K562 treated with DMSO at 1 percent for 12 hours (cell line): ENCODE measurements around the gene TMEM161A. TPM values are rescaled to one million over a fixed set of nuclear protein-coding genes. Genes with fewer than 3 reads are reported as not detected.

Experiments
- total RNA-seq: library from RNA; unstranded; fragments of 300-600 nt; gene quantifications from 2 replicates; pipeline ENCODE4 v1.2.3, GENCODE V29; 2022; ENCODE audit not compliant: insufficient read depth

The TMEM161A gene
- 36.8 and 38.4 TPM in 2 replicates for total RNA-seq

GRCh38 chr19:19138109-19138981 lies at the start of gene TMEM161A:
Gene TMEM161A (minus strand): TSS chr19:19138478. CDS start chr19:19138428, 50 bp downstream.

DNA sequence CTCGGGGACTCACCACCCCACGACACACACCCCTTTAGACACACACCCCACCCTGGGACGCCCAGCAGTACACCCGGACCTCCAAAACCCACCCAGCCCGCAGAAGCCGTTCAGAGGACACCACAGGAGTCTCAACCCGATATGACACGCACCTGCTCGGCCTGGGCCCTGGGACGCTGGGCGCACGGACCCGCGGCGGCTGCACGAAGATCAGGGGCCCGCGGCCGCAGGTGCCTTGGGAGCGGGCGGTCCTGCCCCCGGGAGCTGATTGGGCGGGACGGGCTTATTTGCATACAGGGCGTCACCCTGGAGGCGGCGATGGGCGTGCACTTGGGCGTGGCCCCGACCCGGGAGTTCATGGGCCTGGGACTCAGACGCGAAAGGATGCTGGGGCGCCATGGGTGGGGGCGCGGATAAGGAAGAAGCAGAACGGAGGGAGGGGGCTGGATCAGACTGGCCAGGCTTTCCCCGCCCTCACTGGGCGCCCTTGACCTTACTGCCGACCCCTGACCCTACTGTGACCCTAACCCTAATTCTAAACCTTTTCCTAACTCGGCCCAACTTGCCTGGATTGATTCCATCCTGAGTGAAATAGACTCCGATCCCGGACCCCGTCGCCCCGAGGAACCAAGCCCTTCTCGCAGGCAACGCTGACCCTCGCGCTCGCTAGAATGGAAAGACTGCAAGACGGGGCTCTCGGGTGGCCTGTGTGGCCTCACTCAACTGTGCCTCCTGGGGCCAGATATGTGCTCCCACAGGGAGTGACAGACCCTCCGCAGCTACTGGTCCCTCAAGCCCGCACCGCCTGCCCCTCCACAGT lies 32.0 kb upstream of the TMEM161A start, which contains the start of gene MEF2B:
TSS of gene MEF2B (minus strand) at position 211 of the 820 bp plus-strand sequence. CDS start 19,528 bp downstream, outside the sequence.

Other genes with a start within 250 kb of the TMEM161A start
- 0.48 TPM in 2 replicates for gene CERS1, start 242.3 kb downstream of the TMEM161A start, total RNA-seq
- 371 and 510 TPM in 2 replicates for gene COPE, start 219.1 kb downstream of the TMEM161A start, total RNA-seq
- 66.8 and 82.9 TPM in 2 replicates for gene DDX49, start 218.8 kb downstream of the TMEM161A start, total RNA-seq
- gene HOMER3, start 197.3 kb downstream of the TMEM161A start, total RNA-seq = 7.5 and 8.3 TPM in 2 replicates
- 39.5 and 84.6 TPM in 2 replicates for gene SUGP2, start 105.0 kb downstream of the TMEM161A start, total RNA-seq
- gene ARMC6, start 104.9 kb downstream of the TMEM161A start, total RNA-seq = 28.6 and 29.5 TPM in 2 replicates
- gene SLC25A42, start 74.5 kb downstream of the TMEM161A start, total RNA-seq = 26.2 and 34.5 TPM in 2 replicates
- 9.1 and 10.9 TPM in 2 replicates for gene MEF2B, start 31.8 kb upstream of the TMEM161A start, total RNA-seq
- 15.5 and 20.7 TPM in 2 replicates for gene BORCS8, start 53.7 kb upstream of the TMEM161A start, total RNA-seq
- 146 and 218 TPM in 2 replicates for gene RFXANK, start 53.8 kb upstream of the TMEM161A start, total RNA-seq
- gene NR2C2AP, start 64.9 kb upstream of the TMEM161A start, total RNA-seq = 14.4 and 16.8 TPM in 2 replicates
- gene NCAN, start 73.5 kb upstream of the TMEM161A start, total RNA-seq = not detected in 2 replicates
- not detected in 2 replicates for gene TM6SF2, start 134.8 kb upstream of the TMEM161A start, total RNA-seq
- 32.2 and 56.4 TPM in 2 replicates for gene SUGP1, start 182.0 kb upstream of the TMEM161A start, total RNA-seq
- gene MAU2, start 182.4 kb upstream of the TMEM161A start, total RNA-seq = 16.3 and 45.1 TPM in 2 replicates